Activated naive CD8-positive, alpha-beta T cell treated with anti-CD3 and anti-CD28 coated beads, Interleukin-2, amount 10 ng/mL, durations not matched to agents 7 days and 5 days (primary cell): Measurements from ENCODE around the gene SH2D7. TPM values are rescaled to one million over a fixed set of nuclear protein-coding genes. Genes with fewer than 3 reads are reported as not detected.

Experiments used
- ATAC-seq: fragments of 150-1000 bp; cut with Tn5 transposase; one replicate; pipeline ENCODE4 v1.10.0; 2021; ENCODE audit warnings: low read depth, moderate library complexity
- POLR2A ChIA-PET: fragments of 350-600 bp; sonication (Branson Sonifier 250); formaldehyde crosslinking; loops from one replicate; lab custom pipeline; 2021; ENCODE audit warnings: antibody characterized with exemption; lab: Charles Lee
- DNase-seq: peaks from one replicate; pipeline ENCODE4 v3.0.0; 2021
- H3K27ac Mint-ChIP-seq: one replicate; pipeline ENCODE4 v1.8.0; 2022; ENCODE audit warnings: mild to moderate bottlenecking, mixed read lengths
- H3K27me3 Mint-ChIP-seq: one replicate; pipeline ENCODE4 v1.8.0; 2022; ENCODE audit warnings: mild to moderate bottlenecking, moderate library complexity, mixed read lengths
- H3K36me3 Mint-ChIP-seq: one replicate; pipeline ENCODE4 v1.8.0; 2021; ENCODE audit warnings: mild to moderate bottlenecking, mixed read lengths
- H3K4me1 Mint-ChIP-seq: one replicate; pipeline ENCODE4 v1.8.0; 2021; ENCODE audit warnings: mixed read lengths
- H3K4me3 Mint-ChIP-seq: one replicate; pipeline ENCODE4 v1.8.0; 2022; ENCODE audit warnings: mild to moderate bottlenecking, moderate library complexity, mixed read lengths
- H3K9me3 Mint-ChIP-seq: one replicate; pipeline ENCODE4 v1.8.0; 2021; ENCODE audit warnings: mixed read lengths
- total RNA-seq, 2 experiments: library from RNA; stranded (reverse); gene quantifications; one replicate each; pipeline ENCODE4 v1.2.3, GENCODE V29; 2021

The SH2D7 gene
- under 1 TPM in 1 of 2 experiments, not detected in 1; 0.11 TPM for total RNA-seq

- ATAC-seq (peak; percentile 59), DNase-seq (peak; percentile 42)
- H3K4me3 Mint-ChIP-seq = peak within 1 kb of the TSS; percentile 50
- POLR2A ChIA-PET = interaction anchor here (1.9 to 4.3 kb wide), 3 partner anchors 8 to 12 kb away, joined by 6 to 31 read pairs (median 9); no protein-coding TSS in a partner anchor
- peak within 1 kb of the TSS; percentile 46 for H3K27ac Mint-ChIP-seq
- peaks cover 47% of the 10 kb centered on the region for H3K4me1 Mint-ChIP-seq
- H3K9me3 Mint-ChIP-seq = peaks cover 4% of the 10 kb centered on the region
- H3K27me3 Mint-ChIP-seq = no peaks in the 10 kb centered on the region
- H3K36me3 Mint-ChIP-seq = peaks cover 9% of the 10 kb centered on the region
Measured at GRCh38 chr15:78092261-78093041, at the start of gene SH2D7. SH2D7 (plus strand) TSS chr15:78092561; CDS start chr15:78092585, 24 bp downstream.

GRCh38 chr15:78044407-78045155, 47.8 kb upstream of the SH2D7 start:
- peak overlapping the region; percentile 85 for H3K27ac Mint-ChIP-seq
- DNase-seq (no peak), ATAC-seq (peak; percentile 55)
- H3K4me3 Mint-ChIP-seq = peak overlapping the region; percentile 21
- POLR2A ChIA-PET = interaction anchor here (0.9 to 1.3 kb wide), 4 partner anchors 24 to 64 kb away, joined by 3 to 4 read pairs (median 4); no protein-coding TSS in a partner anchor
- H3K9me3 Mint-ChIP-seq = no peaks in the 10 kb centered on the region
- peaks cover 81% of the 10 kb centered on the region for H3K4me1 Mint-ChIP-seq
- peaks cover 41% of the 10 kb centered on the region for H3K36me3 Mint-ChIP-seq
- no peaks in the 10 kb centered on the region for H3K27me3 Mint-ChIP-seq

GRCh38 chr15:78045189-78045588, 47.2 kb upstream of the SH2D7 start:
- H3K27ac Mint-ChIP-seq = peak overlapping the region; percentile 56
- H3K4me1 Mint-ChIP-seq = peaks cover 81% of the 10 kb centered on the region
- peaks cover 36% of the 10 kb centered on the region for H3K36me3 Mint-ChIP-seq
- H3K4me3 Mint-ChIP-seq = no peak overlapping the region
- DNase-seq (no peak), ATAC-seq (no peak)
- POLR2A ChIA-PET = interaction anchor here (1.0 to 1.3 kb wide), 3 partner anchors 24 to 63 kb away, joined by 3 to 4 read pairs (median 4); no protein-coding TSS in a partner anchor
- no peaks in the 10 kb centered on the region for H3K27me3 Mint-ChIP-seq
- no peaks in the 10 kb centered on the region for H3K9me3 Mint-ChIP-seq

GRCh38 chr15:78046796-78047341, 45.5 kb upstream of the SH2D7 start:
- no peaks in the 10 kb centered on the region for H3K9me3 Mint-ChIP-seq
- peak overlapping the region; percentile 93 for H3K27ac Mint-ChIP-seq
- DNase-seq (no peak), ATAC-seq (no peak)
- peaks cover 36% of the 10 kb centered on the region for H3K36me3 Mint-ChIP-seq
- H3K27me3 Mint-ChIP-seq = no peaks in the 10 kb centered on the region
- peak overlapping the region; percentile 53 for H3K4me3 Mint-ChIP-seq
- POLR2A ChIA-PET = interaction anchor here (1.1 to 6.5 kb wide), 5 partner anchors 10 to 58 kb away, joined by 4 to 50 read pairs (median 6); no protein-coding TSS in a partner anchor
- H3K4me1 Mint-ChIP-seq = peaks cover 83% of the 10 kb centered on the region

GRCh38 chr15:78047761-78048627, 44.4 kb upstream of the SH2D7 start:
- Mint-ChIP-seq H3K36me3 (peaks cover 37% of the 10 kb centered on the region), H3K9me3 (no peaks in the 10 kb centered on the region), H3K27me3 (no peaks in the 10 kb centered on the region), H3K4me3 (peak overlapping the region; percentile 53), H3K4me1 (peaks cover 83% of the 10 kb centered on the region), H3K27ac (peak overlapping the region; percentile 93)
- no peak for DNase-seq
- POLR2A ChIA-PET = interaction anchor here (0.9 to 6.5 kb wide), 7 partner anchors 9 to 65 kb away, joined by 3 to 50 read pairs (median 6); no protein-coding TSS in a partner anchor
- peak; percentile 27 for ATAC-seq

- Mint-ChIP-seq H3K36me3 (peaks cover 37% of the 10 kb centered on the region), H3K9me3 (no peaks in the 10 kb centered on the region), H3K27ac (peak overlapping the region; percentile 93), H3K4me1 (peaks cover 81% of the 10 kb centered on the region), H3K4me3 (no peak overlapping the region), H3K27me3 (no peaks in the 10 kb centered on the region)
- no peak for DNase-seq
- POLR2A ChIA-PET = interaction anchor here (1.4 to 6.5 kb wide), 5 partner anchors 9 to 55 kb away, joined by 4 to 50 read pairs (median 6); no protein-coding TSS in a partner anchor
- no peak for ATAC-seq
Measured at GRCh38 chr15:78048628-78048920, 43.8 kb upstream of the SH2D7 start.

- H3K36me3 Mint-ChIP-seq = peaks cover 30% of the 10 kb centered on the region
- H3K27ac Mint-ChIP-seq = peak overlapping the region; percentile 93
- no peaks in the 10 kb centered on the region for H3K27me3 Mint-ChIP-seq
- H3K4me1 Mint-ChIP-seq = peaks cover 76% of the 10 kb centered on the region
- peak overlapping the region; percentile 76 for H3K4me3 Mint-ChIP-seq
- H3K9me3 Mint-ChIP-seq = no peaks in the 10 kb centered on the region
- POLR2A ChIA-PET = interaction anchor here (0.8 to 6.5 kb wide), 13 partner anchors 8 to 56 kb away, joined by 3 to 50 read pairs (median 5); no protein-coding TSS in a partner anchor
- DNase-seq (no peak), ATAC-seq (peak; percentile 80)
Measured at GRCh38 chr15:78049691-78050440, 42.5 kb upstream of the SH2D7 start.

- Mint-ChIP-seq H3K9me3 (no peaks in the 10 kb centered on the region), H3K4me1 (peaks cover 77% of the 10 kb centered on the region), H3K36me3 (peaks cover 34% of the 10 kb centered on the region), H3K27me3 (no peaks in the 10 kb centered on the region), H3K4me3 (peak overlapping the region; percentile 76), H3K27ac (peak overlapping the region; percentile 93)
- ATAC-seq (peak; percentile 19), DNase-seq (no peak)
- POLR2A ChIA-PET = interaction anchor here (1.0 to 6.5 kb wide), 11 partner anchors 9 to 55 kb away, joined by 3 to 50 read pairs (median 5); no protein-coding TSS in a partner anchor
Measured at GRCh38 chr15:78050441-78050809, 41.9 kb upstream of the SH2D7 start.

- H3K27ac Mint-ChIP-seq = peak overlapping the region; percentile 93
- peak overlapping the region; percentile 66 for H3K4me3 Mint-ChIP-seq
- H3K9me3 Mint-ChIP-seq = no peaks in the 10 kb centered on the region
- no peak for ATAC-seq
- DNase-seq = no peak
- peaks cover 37% of the 10 kb centered on the region for H3K36me3 Mint-ChIP-seq
- no peaks in the 10 kb centered on the region for H3K27me3 Mint-ChIP-seq
- peaks cover 81% of the 10 kb centered on the region for H3K4me1 Mint-ChIP-seq
- POLR2A ChIA-PET = interaction anchor here (1.1 to 6.5 kb wide), 7 partner anchors 9 to 32 kb away, joined by 3 to 50 read pairs (median 10); no protein-coding TSS in a partner anchor
Measured at GRCh38 chr15:78050826-78051225, 41.5 kb upstream of the SH2D7 start.

GRCh38 chr15:78051596-78051995, 40.8 kb upstream of the SH2D7 start:
- Mint-ChIP-seq H3K27me3 (no peaks in the 10 kb centered on the region), H3K9me3 (no peaks in the 10 kb centered on the region), H3K4me1 (peaks cover 83% of the 10 kb centered on the region), H3K27ac (peak overlapping the region; percentile 93), H3K4me3 (peak overlapping the region; percentile 66), H3K36me3 (peaks cover 38% of the 10 kb centered on the region)
- ATAC-seq = no peak
- DNase-seq = no peak
- POLR2A ChIA-PET = interaction anchor here (0.8 to 6.5 kb wide), 6 partner anchors 9 to 24 kb away, joined by 3 to 50 read pairs (median 12); no protein-coding TSS in a partner anchor

GRCh38 chr15:78052001-78052401, 40.4 kb upstream of the SH2D7 start:
- POLR2A ChIA-PET = interaction anchor here (0.8 to 6.5 kb wide), 6 partner anchors 10 to 24 kb away, joined by 3 to 50 read pairs (median 12); no protein-coding TSS in a partner anchor

More at GRCh38 chr15:78052001-78052401, 40.4 kb upstream of the SH2D7 start:
- Mint-ChIP-seq H3K36me3 (peaks cover 34% of the 10 kb centered on the region), H3K27me3 (no peaks in the 10 kb centered on the region), H3K4me3 (peak overlapping the region; percentile 66), H3K27ac (peak overlapping the region; percentile 93), H3K4me1 (peaks cover 83% of the 10 kb centered on the region), H3K9me3 (no peaks in the 10 kb centered on the region)
- DNase-seq (no peak), ATAC-seq (no peak)
